Spleen (tissue), 7 donors: ENCODE data around the gene SCNN1A.

Source experiments
- CTCF ChIP-seq, 11 experiments: fragments of 200-600 bp in 7 of 11; fragments of 450-650 bp in 4 of 11; sonication (generic) in 4 of 11; IDR thresholded peaks in 8 of 11; conservative IDR thresholded peaks in 3 of 11; 1 replicate in 7 of 11; 2 replicates in 4 of 11; pipeline versions ENCODE4 v1.4.0 to v1.8.0; 2016 to 2021; ENCODE audit warnings: antibody characterized with exemption in 11 of 11, inconsistent platforms in 4 of 11, mild to moderate bottlenecking in 1 of 11
- POLR2A ChIP-seq, 3 donors: fragments of 450-650 bp; IDR thresholded peaks; one replicate each; pipeline ENCODE4 v1.5.1; 2017; ENCODE audit warnings: antibody characterized with exemption in 3 of 3, mild to moderate bottlenecking in 1 of 3
- donor health status: DM: no; HTN: no; CAD: no; lungs with moderate emphysema.
- donor health status: DM: no; HTN: no; CAD: no.
- donor health status: DM: no; HTN: no; CAD: no.

- TF ChIP-seq CTCF (IDR thresholded peaks at IDR 0.05 in 8 of 11, conservative IDR thresholded peaks at IDR 0.05 in 3 of 11), result no peak
- no peak for TF ChIP-seq POLR2A (IDR thresholded peaks at IDR 0.05)
Observed at GRCh38 chr12:6363010-6363329, 12.4 kb downstream of the SCNN1A start.
